Measurements from ENCODE around the gene PELI2.

DNA sequence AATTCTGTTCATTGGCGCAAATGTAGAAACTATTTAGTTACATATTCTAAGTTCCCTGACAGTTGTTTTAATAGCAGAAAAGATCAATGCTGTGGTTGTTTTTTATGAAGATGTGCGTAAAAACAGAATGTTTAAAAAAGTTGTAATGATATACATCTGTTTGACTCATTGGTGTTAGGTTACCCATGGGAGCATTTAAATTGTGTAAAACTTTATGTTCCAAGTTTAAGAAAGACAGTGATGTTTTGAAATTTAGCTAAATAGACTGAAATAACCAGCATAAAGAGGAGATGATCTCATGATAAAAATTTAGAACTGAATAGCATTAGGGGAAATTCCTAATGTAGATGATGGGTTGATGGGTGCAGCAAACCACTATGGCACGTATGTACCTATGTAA is 3.6 kb downstream of the PELI2 start:
- TF ChIP-seq, protein P1, sequence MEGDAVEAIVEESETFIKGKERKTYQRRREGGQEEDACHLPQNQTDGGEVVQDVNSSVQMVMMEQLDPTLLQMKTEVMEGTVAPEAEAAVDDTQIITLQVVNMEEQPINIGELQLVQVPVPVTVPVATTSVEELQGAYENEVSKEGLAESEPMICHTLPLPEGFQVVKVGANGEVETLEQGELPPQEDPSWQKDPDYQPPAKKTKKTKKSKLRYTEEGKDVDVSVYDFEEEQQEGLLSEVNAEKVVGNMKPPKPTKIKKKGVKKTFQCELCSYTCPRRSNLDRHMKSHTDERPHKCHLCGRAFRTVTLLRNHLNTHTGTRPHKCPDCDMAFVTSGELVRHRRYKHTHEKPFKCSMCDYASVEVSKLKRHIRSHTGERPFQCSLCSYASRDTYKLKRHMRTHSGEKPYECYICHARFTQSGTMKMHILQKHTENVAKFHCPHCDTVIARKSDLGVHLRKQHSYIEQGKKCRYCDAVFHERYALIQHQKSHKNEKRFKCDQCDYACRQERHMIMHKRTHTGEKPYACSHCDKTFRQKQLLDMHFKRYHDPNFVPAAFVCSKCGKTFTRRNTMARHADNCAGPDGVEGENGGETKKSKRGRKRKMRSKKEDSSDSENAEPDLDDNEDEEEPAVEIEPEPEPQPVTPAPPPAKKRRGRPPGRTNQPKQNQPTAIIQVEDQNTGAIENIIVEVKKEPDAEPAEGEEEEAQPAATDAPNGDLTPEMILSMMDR (optimal IDR thresholded peaks at IDR 0.05 in 1 of 3, IDR thresholded peaks at IDR 0.05 in 1 of 3, conservative IDR thresholded peaks at IDR 0.05 in 1 of 3; ENCODE audit: extremely low read depth in 1 of 3, insufficient read depth in 2 of 3, low read length in 3 of 3), result no peak
- TF ChIP-seq EZH2 (IDR thresholded peaks at IDR 0.05; ENCODE audit: low read length), result no peak

Data from keratinocyte (primary cell).